ENCODE results near the gene KCNJ4.

DNA sequence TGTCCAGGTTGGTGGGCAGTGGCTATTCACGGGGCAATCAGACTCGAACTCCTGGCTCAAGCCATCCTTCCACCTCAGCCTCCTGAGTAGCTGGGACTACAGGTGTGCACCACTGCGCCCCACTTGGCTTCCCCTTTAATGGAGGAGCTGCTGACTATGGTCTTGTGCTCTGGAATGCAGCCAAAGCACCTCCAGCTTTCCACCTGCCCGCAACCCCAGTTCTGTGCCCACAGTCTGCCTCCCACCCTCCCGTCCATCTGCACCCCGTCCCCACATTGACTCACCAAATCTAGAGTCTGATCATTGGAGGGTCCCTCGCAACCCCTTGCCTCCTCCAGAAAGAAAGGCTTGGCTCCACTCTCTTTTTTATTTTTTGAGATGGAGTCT, 41.0 kb downstream of the KCNJ4 start:
- TF ChIP-seq, protein P1, sequence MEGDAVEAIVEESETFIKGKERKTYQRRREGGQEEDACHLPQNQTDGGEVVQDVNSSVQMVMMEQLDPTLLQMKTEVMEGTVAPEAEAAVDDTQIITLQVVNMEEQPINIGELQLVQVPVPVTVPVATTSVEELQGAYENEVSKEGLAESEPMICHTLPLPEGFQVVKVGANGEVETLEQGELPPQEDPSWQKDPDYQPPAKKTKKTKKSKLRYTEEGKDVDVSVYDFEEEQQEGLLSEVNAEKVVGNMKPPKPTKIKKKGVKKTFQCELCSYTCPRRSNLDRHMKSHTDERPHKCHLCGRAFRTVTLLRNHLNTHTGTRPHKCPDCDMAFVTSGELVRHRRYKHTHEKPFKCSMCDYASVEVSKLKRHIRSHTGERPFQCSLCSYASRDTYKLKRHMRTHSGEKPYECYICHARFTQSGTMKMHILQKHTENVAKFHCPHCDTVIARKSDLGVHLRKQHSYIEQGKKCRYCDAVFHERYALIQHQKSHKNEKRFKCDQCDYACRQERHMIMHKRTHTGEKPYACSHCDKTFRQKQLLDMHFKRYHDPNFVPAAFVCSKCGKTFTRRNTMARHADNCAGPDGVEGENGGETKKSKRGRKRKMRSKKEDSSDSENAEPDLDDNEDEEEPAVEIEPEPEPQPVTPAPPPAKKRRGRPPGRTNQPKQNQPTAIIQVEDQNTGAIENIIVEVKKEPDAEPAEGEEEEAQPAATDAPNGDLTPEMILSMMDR (IDR thresholded peaks at IDR 0.05), result no peak
- no peak for TF ChIP-seq POLR2AphosphoS5 (IDR thresholded peaks at IDR 0.05; ENCODE audit: low read depth, low read length)
- TF ChIP-seq, protein P2, sequence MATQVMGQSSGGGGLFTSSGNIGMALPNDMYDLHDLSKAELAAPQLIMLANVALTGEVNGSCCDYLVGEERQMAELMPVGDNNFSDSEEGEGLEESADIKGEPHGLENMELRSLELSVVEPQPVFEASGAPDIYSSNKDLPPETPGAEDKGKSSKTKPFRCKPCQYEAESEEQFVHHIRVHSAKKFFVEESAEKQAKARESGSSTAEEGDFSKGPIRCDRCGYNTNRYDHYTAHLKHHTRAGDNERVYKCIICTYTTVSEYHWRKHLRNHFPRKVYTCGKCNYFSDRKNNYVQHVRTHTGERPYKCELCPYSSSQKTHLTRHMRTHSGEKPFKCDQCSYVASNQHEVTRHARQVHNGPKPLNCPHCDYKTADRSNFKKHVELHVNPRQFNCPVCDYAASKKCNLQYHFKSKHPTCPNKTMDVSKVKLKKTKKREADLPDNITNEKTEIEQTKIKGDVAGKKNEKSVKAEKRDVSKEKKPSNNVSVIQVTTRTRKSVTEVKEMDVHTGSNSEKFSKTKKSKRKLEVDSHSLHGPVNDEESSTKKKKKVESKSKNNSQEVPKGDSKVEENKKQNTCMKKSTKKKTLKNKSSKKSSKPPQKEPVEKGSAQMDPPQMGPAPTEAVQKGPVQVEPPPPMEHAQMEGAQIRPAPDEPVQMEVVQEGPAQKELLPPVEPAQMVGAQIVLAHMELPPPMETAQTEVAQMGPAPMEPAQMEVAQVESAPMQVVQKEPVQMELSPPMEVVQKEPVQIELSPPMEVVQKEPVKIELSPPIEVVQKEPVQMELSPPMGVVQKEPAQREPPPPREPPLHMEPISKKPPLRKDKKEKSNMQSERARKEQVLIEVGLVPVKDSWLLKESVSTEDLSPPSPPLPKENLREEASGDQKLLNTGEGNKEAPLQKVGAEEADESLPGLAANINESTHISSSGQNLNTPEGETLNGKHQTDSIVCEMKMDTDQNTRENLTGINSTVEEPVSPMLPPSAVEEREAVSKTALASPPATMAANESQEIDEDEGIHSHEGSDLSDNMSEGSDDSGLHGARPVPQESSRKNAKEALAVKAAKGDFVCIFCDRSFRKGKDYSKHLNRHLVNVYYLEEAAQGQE (IDR thresholded peaks at IDR 0.05; ENCODE audit: insufficient read depth in 1 of 2, low read depth in 2 of 2, low read length in 1 of 2), result no peak
- TF ChIP-seq SIN3A (IDR thresholded peaks at IDR 0.05; ENCODE audit: borderline replicate concordance, insufficient read depth, low read depth, low read length), result no peak
- no peak for TF ChIP-seq TCF7L2 (IDR thresholded peaks at IDR 0.05; ENCODE audit: low read depth, low read length)

Measured in Panc1 (cell line).